ENCODE measurements around the gene URB2. TPM values are rescaled to one million over a fixed set of nuclear protein-coding genes. Genes with fewer than 3 reads are reported as not detected.
"Not testable (repeated sequence)": the region's sequence is repeated elsewhere in the genome, so short reads cannot be mapped to it uniquely, and the experiment has no call there.

The URB2 gene
- total RNA-seq, 2 experiments from 2014 or later: 7.1 to 8.3 TPM

DNA sequence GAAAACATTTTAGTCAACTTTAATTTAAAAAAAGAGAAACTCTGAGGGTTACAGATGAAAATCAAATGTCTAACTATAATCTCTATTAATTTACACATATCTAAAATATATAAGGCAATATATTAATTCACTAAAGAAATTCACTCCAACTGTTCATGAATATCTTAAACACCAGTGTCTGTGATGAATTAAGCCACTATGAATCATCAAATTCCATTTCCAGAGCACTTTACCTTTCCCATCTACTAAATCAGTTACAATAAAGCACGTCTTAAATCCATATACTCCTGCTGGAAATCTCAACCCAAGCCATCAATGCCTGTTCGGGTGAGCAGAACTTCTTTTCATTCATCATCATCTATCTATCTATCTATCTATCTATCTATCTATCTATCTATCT, 4.4 kb upstream of the URB2 start:
- Mint-ChIP-seq H3K4me1 (peaks cover 43% of the 10 kb centered on the region), H3K27me3 (no peaks in the 10 kb centered on the region)

DNA sequence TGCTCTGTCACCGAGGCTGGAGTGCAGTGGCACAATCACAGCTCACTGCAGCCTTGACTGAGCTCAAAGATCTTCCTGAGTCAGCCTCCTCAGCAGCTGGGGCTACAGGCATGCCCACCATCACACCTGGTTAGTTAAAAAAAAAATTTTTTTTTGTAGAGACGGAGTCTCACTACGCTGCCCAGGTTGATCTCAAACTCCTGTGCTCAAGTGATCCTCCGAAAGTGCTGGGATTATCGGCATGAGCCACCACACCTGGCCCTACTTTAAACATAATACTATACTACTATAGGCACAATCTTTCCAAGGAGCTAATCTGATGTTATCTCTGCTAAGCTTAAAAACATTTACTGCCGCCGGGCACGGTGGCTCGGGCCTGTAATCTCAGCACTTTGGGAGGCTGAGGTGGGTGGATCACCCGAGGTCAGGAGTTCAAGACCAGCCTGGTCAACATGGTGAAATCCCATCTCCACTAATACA, 3.4 kb upstream of the URB2 start:
- H3K27ac Mint-ChIP-seq: not testable (repeated sequence)
- POLR2A ChIA-PET: interaction anchor here (1.8 to 7.1 kb wide), 2 partner anchors 15 to 65 kb away, joined by 4 to 67 read pairs; partner anchors contain the start of gene ABCB10

More for the DNA sequence above, 4.4 kb upstream of the URB2 start:
- no peaks in the 10 kb centered on the region for H3K9me3 Mint-ChIP-seq
- peaks cover 9% of the 10 kb centered on the region for H3K36me3 Mint-ChIP-seq (ENCODE audit: low read depth)
- no peak overlapping the region for H3K27ac Mint-ChIP-seq
- POLR2A ChIA-PET: interaction anchor here (7.1 kb wide), 1 partner anchor 64 kb away, joined by 67 read pairs; the partner anchor contains the start of gene ABCB10
- no peak for DNase-seq
- H3K4me3 Mint-ChIP-seq: no peak overlapping the region
- CTCF ChIA-PET: no interaction called here

DNA sequence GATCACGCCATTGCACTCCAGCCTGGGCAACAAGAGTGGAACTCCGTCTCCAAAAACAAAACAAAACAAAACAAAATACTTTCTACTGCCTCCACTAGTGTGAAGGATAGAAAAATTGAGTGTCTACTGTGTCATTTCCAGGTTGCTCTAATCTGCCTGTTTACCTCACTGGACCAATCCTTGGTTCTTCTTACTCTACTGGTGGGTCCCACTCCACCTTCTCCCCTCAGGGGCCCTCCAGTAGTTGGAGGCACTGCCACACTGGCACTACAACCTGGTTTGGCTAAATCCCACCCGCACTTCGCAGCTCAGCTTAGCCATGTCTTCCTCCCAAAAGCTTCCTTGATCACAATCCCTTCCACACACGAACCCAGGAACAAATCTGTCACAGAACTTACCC, 2.8 kb upstream of the URB2 start:
- CTCF ChIA-PET: interaction anchor here (0.5 to 1.4 kb wide), 2 partner anchors 38 to 64 kb away, joined by 3 read pairs; no protein-coding TSS in a partner anchor
- Mint-ChIP-seq H3K27ac (no peak overlapping the region), H3K4me3 (no peak overlapping the region), H3K27me3 (no peaks in the 10 kb centered on the region), H3K36me3 (ENCODE audit: low read depth) (peaks cover 9% of the 10 kb centered on the region), H3K4me1 (peaks cover 53% of the 10 kb centered on the region), H3K9me3 (no peaks in the 10 kb centered on the region)
- POLR2A ChIA-PET: interaction anchor here (1.7 to 7.1 kb wide), 4 partner anchors 11 to 115 kb away, joined by 4 to 67 read pairs (median 7); partner anchors contain the start of genes ABCB10 and NUP133
- DNase-seq: no peak

More for the DNA sequence above, 3.4 kb upstream of the URB2 start:
- not testable (repeated sequence) for H3K36me3 Mint-ChIP-seq (ENCODE audit: low read depth); H3K27me3 Mint-ChIP-seq; H3K4me3 Mint-ChIP-seq; DNase-seq; H3K9me3 Mint-ChIP-seq
- peaks cover 53% of the 10 kb centered on the region for H3K4me1 Mint-ChIP-seq
- CTCF ChIA-PET: interaction anchor here (1.4 kb wide), 1 partner anchor 38 kb away, joined by 3 read pairs; no protein-coding TSS in a partner anchor

DNA sequence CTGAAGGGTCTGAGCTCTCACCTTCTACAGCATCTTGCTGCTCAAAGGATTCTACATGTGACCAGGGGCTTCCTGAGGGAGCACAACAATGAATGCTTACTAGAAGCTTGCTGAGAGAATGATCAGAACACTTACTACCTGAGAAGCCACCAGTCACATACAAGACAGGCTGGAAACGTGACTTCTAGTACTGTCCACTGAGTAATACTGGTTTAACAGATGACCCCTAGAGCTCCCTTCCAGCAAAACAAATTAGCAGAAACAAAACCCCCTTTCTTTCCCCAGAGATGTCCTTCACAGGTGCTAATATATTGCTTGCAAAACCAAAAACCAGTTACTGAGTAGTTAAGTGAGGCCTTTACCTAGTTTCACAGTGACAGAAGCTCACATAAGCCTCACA, 2.2 kb upstream of the URB2 start:
- Mint-ChIP-seq H3K4me3 (peak overlapping the region; percentile 24), H3K27ac (no peak overlapping the region), H3K9me3 (no peaks in the 10 kb centered on the region), H3K36me3 (ENCODE audit: low read depth) (peaks cover 14% of the 10 kb centered on the region), H3K27me3 (no peaks in the 10 kb centered on the region), H3K4me1 (peaks cover 58% of the 10 kb centered on the region)
- POLR2A ChIA-PET: interaction anchor here (0.7 to 7.1 kb wide), 5 partner anchors 11 to 115 kb away, joined by 3 to 67 read pairs (median 6); partner anchors contain the start of genes ABCB10 and NUP133
- no peak for DNase-seq
- CTCF ChIA-PET: interaction anchor here (0.5 to 3.0 kb wide), 3 partner anchors 64 to 78 kb away, joined by 3 to 17 read pairs (median 3); partner anchors contain the start of gene ABCB10

DNA sequence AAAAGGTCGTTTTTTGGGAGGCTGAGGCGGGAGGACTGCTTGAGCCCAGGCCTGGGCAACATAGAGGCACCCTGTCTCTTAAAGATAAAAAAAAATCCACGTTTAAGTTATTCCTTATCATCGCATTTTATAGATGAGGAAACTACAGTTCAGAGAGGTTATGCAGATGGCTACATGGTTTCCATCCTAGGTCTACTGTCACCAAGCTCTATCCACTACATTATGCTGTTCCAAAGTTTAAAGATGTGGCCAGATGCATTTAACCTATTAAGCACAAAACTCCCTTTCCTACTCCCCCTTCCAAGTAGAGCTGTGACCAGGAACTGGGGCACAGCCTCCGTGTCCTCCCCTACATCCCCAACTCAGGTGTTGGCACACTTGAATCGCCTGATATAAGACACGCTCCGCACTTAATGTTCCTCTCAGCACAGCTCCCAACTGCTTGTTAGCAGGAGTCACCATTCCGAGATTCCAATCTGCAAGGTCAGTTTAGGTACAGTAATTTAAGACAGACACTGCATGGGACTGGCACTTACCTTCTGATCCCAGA, 1.5 kb upstream of the URB2 start:
- ChIA-PET POLR2A (interaction anchor here (0.7 to 7.1 kb wide), 7 partner anchors 8 to 116 kb away, joined by 3 to 67 read pairs (median 5); partner anchors contain the start of genes ABCB10 and NUP133), CTCF (interaction anchor here (0.6 to 3.0 kb wide), 2 partner anchors 67 to 78 kb away, joined by 3 to 17 read pairs; partner anchors contain the start of gene ABCB10)
- H3K9me3 Mint-ChIP-seq: no peaks in the 10 kb centered on the region
- H3K4me3 Mint-ChIP-seq: peak overlapping the region; percentile 83
- DNase-seq: no peak
- H3K4me1 Mint-ChIP-seq: peaks cover 51% of the 10 kb centered on the region
- H3K27ac Mint-ChIP-seq: peak overlapping the region; percentile 79
- H3K36me3 Mint-ChIP-seq (ENCODE audit: low read depth): peaks cover 15% of the 10 kb centered on the region
- H3K27me3 Mint-ChIP-seq: no peaks in the 10 kb centered on the region

DNA sequence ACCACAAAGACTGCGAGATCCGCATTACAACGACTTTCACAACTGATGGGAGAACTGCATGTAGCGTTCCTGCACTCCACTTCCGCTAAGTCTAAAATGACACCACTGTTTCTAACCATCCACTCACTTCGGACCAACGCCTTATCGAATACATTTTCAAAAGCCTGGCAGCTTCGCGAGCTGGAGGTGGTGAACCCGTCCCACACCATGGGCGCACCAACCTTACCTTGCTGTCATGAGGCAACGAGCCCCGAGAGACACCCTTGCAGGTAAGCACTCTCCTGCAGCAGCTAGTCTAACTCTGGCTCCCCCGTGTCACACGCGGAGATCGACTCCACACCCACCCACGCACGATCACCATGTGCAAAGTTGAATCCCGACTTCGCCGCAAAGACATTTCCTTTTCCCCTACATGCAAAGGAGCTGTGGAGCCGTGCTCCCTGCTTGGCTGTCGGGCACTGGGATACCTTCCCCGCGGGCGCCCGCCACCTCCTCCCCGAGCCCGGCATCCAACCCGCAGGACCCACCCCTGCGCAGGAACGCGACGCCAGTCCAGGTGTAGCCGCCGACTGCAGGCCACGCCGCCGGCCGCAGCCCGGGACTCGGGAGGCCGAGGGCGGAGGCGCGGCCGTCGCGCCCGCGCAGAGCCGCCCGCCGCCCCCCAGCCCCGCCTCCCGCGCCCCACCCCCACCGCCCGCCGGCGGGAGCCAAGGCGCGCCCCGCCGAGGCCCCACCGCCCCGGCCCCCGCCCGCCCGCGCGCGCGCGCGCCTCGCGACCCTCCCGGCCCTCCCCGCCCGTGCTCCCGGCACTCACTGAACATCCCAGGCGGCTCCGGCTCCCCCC, 754 bp upstream of the URB2 start:
- Mint-ChIP-seq H3K36me3 (ENCODE audit: low read depth) (peaks cover 22% of the 10 kb centered on the region), H3K4me1 (peaks cover 49% of the 10 kb centered on the region), H3K27ac (peak overlapping the region; percentile 79), H3K27me3 (no peaks in the 10 kb centered on the region), H3K9me3 (no peaks in the 10 kb centered on the region), H3K4me3 (peak overlapping the region; percentile 83)
- ChIA-PET CTCF (interaction anchor here (3.0 kb wide), 1 partner anchor 68 kb away, joined by 17 read pairs; the partner anchor contains the start of gene ABCB10), POLR2A (interaction anchor here (1.5 to 7.1 kb wide), 4 partner anchors 9 to 117 kb away, joined by 4 to 67 read pairs (median 6); partner anchors contain the start of genes ABCB10 and NUP133)
- peak; percentile 47 for DNase-seq

DNA sequence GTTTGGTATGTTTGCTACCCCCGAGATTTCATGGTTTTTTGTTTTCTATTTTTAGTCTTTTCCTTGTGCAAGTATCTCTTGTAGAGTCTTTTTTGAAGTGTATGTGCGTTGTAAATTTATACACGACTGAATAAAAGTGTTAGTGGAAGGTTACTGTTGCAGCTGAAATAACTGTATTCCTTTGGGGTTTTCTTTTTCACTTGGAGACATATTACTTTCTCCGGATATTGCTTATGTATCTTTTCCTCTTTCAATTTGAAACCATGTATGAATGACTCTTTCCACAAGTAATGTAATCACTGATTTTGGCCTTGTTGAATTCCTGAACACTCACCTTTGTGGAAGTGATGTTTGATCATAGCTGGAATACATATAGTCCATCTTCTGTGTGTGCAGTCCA, 956 bp downstream of the URB2 start:
- no peak for DNase-seq
- Mint-ChIP-seq H3K36me3 (ENCODE audit: low read depth) (peaks cover 25% of the 10 kb centered on the region), H3K27me3 (no peaks in the 10 kb centered on the region), H3K9me3 (no peaks in the 10 kb centered on the region), H3K27ac (peak overlapping the region; percentile 93), H3K4me1 (peaks cover 50% of the 10 kb centered on the region), H3K4me3 (peak overlapping the region; percentile 97)
- POLR2A ChIA-PET: interaction anchor here (1.1 to 7.1 kb wide), 4 partner anchors 7 to 119 kb away, joined by 3 to 67 read pairs (median 6); partner anchors contain the start of genes ABCB10 and NUP133
- CTCF ChIA-PET: interaction anchor here (1.0 to 3.0 kb wide), 3 partner anchors 9 to 69 kb away, joined by 3 to 17 read pairs (median 7); partner anchors contain the start of gene ABCB10

DNA sequence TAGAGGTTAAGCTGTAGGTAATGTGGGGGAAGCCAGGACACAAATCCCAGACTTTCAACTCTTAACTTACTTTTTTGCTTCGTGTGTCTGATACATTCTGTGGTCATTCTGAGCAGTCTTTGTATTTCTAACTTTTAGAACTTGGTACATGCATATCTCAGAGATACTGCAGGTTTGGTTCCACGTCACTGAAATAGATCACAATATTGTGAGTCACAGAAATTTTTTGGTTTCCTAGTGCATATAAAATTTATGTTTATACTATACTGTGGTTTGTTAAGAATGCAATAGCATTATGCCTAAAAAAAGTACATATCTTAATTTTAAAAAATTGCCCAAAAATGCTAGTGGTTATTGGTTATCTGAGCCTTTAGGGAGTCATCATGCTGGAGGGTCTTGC, 3.2 kb downstream of the URB2 start:
- H3K27ac Mint-ChIP-seq: no peak overlapping the region
- no peaks in the 10 kb centered on the region for H3K9me3 Mint-ChIP-seq
- ChIA-PET POLR2A (no interaction called here), CTCF (interaction anchor here (0.8 kb wide), 1 partner anchor 539 kb away, joined by 4 read pairs; no protein-coding TSS in a partner anchor)
- peaks cover 24% of the 10 kb centered on the region for H3K36me3 Mint-ChIP-seq (ENCODE audit: low read depth)
- DNase-seq: no peak
- peaks cover 36% of the 10 kb centered on the region for H3K4me1 Mint-ChIP-seq
- H3K4me3 Mint-ChIP-seq: no peak overlapping the region
- H3K27me3 Mint-ChIP-seq: no peaks in the 10 kb centered on the region

DNA sequence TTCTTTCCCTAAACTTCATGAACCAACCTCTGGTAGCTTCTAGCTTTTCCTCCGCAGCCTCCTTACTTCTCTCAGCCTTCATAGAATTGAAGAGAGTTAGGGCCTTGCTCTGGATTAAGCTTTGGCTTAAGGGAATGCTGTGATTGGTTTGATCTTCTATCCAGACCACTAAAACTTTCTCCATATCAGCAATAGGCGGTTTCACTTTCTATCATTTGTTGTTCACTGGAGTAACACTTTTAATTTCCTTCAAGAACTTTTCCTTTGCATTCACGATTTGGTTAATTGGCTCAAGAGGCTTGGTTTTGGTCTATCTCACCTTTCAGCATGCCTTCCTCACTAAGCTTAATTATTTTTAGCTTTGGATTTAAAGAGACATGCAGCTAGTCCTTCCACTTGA, 5.1 kb downstream of the URB2 start:
- Mint-ChIP-seq H3K9me3 (no peaks in the 10 kb centered on the region), H3K27ac (no peak overlapping the region), H3K4me3 (no peak overlapping the region), H3K27me3 (no peaks in the 10 kb centered on the region), H3K36me3 (ENCODE audit: low read depth) (peaks cover 39% of the 10 kb centered on the region), H3K4me1 (peaks cover 28% of the 10 kb centered on the region)
- ChIA-PET POLR2A (interaction anchor here (1.3 kb wide), 1 partner anchor 12 kb away, joined by 4 read pairs; no protein-coding TSS in a partner anchor), CTCF (interaction anchor here (0.7 kb wide), 1 partner anchor 475 kb away, joined by 3 read pairs; no protein-coding TSS in a partner anchor)
- DNase-seq: no peak

DNA sequence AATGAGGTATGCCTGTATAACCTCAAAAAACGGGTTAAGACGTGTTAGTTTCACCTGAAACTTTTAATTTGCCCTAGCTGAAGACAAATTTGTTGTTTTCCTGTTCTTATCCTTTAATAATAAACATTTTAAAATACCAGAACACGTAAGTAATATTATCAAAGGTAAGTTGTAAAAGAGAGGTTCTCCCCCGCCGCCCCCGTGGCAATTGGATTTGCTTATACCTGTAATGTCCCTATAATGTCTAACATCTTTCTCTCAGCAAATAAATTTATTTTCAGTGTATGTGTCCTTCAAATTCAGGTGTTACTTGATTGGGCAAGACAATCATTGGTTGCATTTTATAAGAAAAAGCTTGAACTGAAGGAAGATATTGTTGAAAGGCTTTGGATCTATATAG, 5.9 kb downstream of the URB2 start:
- ChIA-PET CTCF (interaction anchor here (0.7 kb wide), 1 partner anchor 30 kb away, joined by 3 read pairs; no protein-coding TSS in a partner anchor), POLR2A (interaction anchor here (1.3 kb wide), 1 partner anchor 13 kb away, joined by 4 read pairs; no protein-coding TSS in a partner anchor)

DNA sequence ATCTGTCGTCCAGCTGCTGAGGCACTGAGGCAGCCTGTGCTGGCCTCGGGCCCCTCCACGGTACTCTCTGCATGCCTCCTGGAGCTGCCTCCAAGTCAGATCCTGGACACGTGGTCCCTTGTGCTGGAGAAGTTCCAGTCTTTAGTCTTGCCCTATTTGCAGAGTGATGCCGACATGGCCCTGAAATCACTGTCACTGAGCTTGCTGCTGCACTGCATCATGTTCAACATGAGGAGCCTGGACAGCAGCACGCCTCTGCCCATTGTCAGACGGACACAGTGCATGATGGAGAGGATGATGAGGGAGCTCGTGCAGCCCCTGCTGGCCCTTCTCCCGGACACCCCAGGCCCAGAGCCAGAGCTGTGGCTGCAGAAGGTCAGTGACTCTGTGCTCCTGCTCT, 10.0 kb downstream of the URB2 start:
- Mint-ChIP-seq H3K4me1 (peaks cover 9% of the 10 kb centered on the region), H3K9me3 (no peaks in the 10 kb centered on the region), H3K36me3 (ENCODE audit: low read depth) (peaks cover 35% of the 10 kb centered on the region), H3K27me3 (no peaks in the 10 kb centered on the region), H3K27ac (no peak overlapping the region), H3K4me3 (no peak overlapping the region)
- CTCF ChIA-PET: interaction anchor here (1.5 to 2.3 kb wide), 2 partner anchors 9 to 25 kb away, joined by 6 to 7 read pairs; no protein-coding TSS in a partner anchor
- POLR2A ChIA-PET: interaction anchor here (1.2 kb wide), 1 partner anchor 10 kb away, joined by 6 read pairs; the partner anchor contains the start of genes TAF5L and URB2
- DNase-seq: no peak

More for the DNA sequence above, 5.9 kb downstream of the URB2 start:
- no peak overlapping the region for H3K27ac Mint-ChIP-seq
- no peaks in the 10 kb centered on the region for H3K9me3 Mint-ChIP-seq
- H3K4me3 Mint-ChIP-seq: no peak overlapping the region
- H3K27me3 Mint-ChIP-seq: no peaks in the 10 kb centered on the region
- peaks cover 42% of the 10 kb centered on the region for H3K36me3 Mint-ChIP-seq (ENCODE audit: low read depth)
- H3K4me1 Mint-ChIP-seq: peaks cover 22% of the 10 kb centered on the region
- no peak for DNase-seq

DNA sequence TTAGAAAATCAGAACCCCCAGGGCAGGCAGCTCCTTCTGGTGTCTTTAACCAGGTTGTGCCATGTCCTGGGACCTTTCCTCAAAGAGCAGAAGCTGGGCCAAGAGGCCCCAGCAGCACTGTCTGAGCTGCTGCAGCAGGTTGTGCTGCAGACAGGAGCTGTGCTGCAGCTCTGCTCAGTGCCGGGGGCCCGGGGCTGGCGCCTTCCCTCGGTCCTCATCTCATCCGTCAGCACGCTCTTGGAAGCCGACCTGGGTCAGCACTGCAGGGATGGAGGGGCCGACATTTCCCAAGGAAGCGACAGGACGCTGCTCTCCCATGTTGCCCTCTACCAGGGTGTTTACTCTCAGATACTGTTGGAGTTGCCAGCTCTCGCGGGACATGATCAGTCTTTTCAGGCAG, 11.7 kb downstream of the URB2 start:
- CTCF ChIA-PET: no interaction called here

More for the DNA sequence above, 11.7 kb downstream of the URB2 start:
- DNase-seq: no peak
- POLR2A ChIA-PET: interaction anchor here (1.2 kb wide), 1 partner anchor 14 kb away, joined by 4 read pairs; no protein-coding TSS in a partner anchor
- H3K27ac Mint-ChIP-seq: no peak overlapping the region
- no peak overlapping the region for H3K4me3 Mint-ChIP-seq
- peaks cover 28% of the 10 kb centered on the region for H3K36me3 Mint-ChIP-seq (ENCODE audit: low read depth)
- peaks cover 5% of the 10 kb centered on the region for H3K4me1 Mint-ChIP-seq
- H3K27me3 Mint-ChIP-seq: no peaks in the 10 kb centered on the region
- H3K9me3 Mint-ChIP-seq: no peaks in the 10 kb centered on the region

Data from activated CD4-positive, alpha-beta memory T cell treated with anti-CD3 and anti-CD28 coated beads, Interleukin-2, amount 10 ng/mL, durations not matched to agents 7 days and 5 days (primary cell).